Measurements from ENCODE around the gene CD72. TPM values are rescaled to one million over a fixed set of nuclear protein-coding genes. Genes with fewer than 3 reads are reported as not detected.
A peak's percentile ranks its signal among the peaks of the same experiment; 100 is the strongest.

The CD72 gene
- total RNA-seq, 2 experiments from 2014 or later = 13.1 to 15.5 TPM

GRCh38 chr9:35618854-35619799 lies 914 bp upstream of the CD72 start:
- Mint-ChIP-seq H3K36me3 (ENCODE audit: low read depth) (no peaks in the 10 kb centered on the region), H3K4me3 (peak overlapping the region; percentile 86), H3K9me3 (no peaks in the 10 kb centered on the region), H3K27me3 (no peaks in the 10 kb centered on the region), H3K4me1 (ENCODE audit: low read depth) (peaks cover 53% of the 10 kb centered on the region), H3K27ac (peak overlapping the region; percentile 96)
- TF ChIP-seq, protein P1, sequence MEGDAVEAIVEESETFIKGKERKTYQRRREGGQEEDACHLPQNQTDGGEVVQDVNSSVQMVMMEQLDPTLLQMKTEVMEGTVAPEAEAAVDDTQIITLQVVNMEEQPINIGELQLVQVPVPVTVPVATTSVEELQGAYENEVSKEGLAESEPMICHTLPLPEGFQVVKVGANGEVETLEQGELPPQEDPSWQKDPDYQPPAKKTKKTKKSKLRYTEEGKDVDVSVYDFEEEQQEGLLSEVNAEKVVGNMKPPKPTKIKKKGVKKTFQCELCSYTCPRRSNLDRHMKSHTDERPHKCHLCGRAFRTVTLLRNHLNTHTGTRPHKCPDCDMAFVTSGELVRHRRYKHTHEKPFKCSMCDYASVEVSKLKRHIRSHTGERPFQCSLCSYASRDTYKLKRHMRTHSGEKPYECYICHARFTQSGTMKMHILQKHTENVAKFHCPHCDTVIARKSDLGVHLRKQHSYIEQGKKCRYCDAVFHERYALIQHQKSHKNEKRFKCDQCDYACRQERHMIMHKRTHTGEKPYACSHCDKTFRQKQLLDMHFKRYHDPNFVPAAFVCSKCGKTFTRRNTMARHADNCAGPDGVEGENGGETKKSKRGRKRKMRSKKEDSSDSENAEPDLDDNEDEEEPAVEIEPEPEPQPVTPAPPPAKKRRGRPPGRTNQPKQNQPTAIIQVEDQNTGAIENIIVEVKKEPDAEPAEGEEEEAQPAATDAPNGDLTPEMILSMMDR (IDR thresholded peaks at IDR 0.05) = no peak
- intact Hi-C loops (cut with micrococcal nuclease) = loop anchor here (2.0 kb wide), 1 partner anchor 30 kb away; no protein-coding TSS in a partner anchor
- CTCF ChIA-PET = interaction anchor here (0.7 to 2.8 kb wide), 14 partner anchors 8 to 719 kb away, joined by 3 to 39 read pairs (median 8); partner anchors contain the start of genes ARHGEF39, CCDC107, RMRP and SIT1
- DNase-seq (peak; percentile 89), ATAC-seq (peak; percentile 74)
- POLR2A ChIA-PET = interaction anchor here (0.6 to 2.8 kb wide), 15 partner anchors 8 to 113 kb away, joined by 3 to 13 read pairs (median 7); partner anchors contain the start of genes ARHGEF39, CREB3, TESK1 and TLN1

- CTCF ChIA-PET = interaction anchor here (0.6 to 6.8 kb wide), 19 partner anchors 8 to 112 kb away, joined by 3 to 95 read pairs (median 7); partner anchors contain the start of genes ARHGEF39, CCDC107, CREB3 and RMRP
These were observed 665 bp downstream of the CD72 start for GRCh38 chr9:35617548-35617947.

DNA sequence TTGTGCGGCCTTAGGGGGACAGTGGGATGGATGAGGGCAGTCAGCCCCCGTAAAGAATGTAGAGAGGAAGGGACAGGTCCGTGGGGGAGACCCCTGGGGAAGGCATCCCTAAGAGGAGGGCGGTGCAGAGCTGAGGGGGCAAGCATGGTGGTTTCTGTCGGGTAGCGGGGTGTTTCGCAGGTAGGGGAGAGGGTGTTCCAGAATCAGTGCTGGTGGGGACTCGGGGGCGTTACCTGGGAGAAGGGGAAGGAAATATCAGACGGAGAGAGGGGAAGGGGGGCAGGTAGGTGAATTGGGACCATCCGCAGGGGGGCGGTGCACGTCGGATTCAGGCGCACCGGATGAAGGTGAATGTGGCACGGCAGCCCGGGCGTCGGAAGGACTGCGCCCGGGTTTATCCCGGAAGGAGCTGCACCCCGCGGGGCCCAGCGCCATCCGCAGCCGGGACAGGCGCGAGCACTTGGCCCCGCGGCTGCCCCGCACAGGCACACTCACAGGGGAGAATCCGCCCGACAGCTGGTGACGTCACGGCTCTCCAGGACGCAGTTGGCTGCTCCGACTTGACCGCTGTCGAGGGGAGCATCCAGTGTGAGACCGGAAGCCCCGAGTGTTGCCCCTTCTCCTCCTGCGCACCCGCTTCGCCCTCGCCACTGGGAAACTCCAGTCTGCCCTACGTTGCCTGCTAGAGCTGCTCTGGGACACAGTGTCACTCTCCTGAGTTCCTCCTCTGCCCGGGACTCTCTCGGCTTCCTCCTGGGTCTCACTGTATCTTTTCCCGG lies 1.3 kb downstream of the CD72 start:
- Mint-ChIP-seq H3K9me3 (no peaks in the 10 kb centered on the region), H3K27ac (peak overlapping the region; percentile 96), H3K4me3 (peak overlapping the region; percentile 86), H3K36me3 (ENCODE audit: low read depth) (no peaks in the 10 kb centered on the region), H3K27me3 (no peaks in the 10 kb centered on the region), H3K4me1 (ENCODE audit: low read depth) (peaks cover 49% of the 10 kb centered on the region)
- ChIA-PET CTCF (interaction anchor here (0.6 to 6.8 kb wide), 22 partner anchors 9 to 118 kb away, joined by 3 to 95 read pairs (median 6); partner anchors contain the start of genes ARHGEF39, CCDC107, CREB3 and RMRP), POLR2A (interaction anchor here (0.7 to 3.6 kb wide), 9 partner anchors 9 to 75 kb away, joined by 3 to 18 read pairs (median 3); partner anchors contain the start of genes CCDC107 and RMRP)
- intact Hi-C loops (cut with micrococcal nuclease) = no loop called here
- TF ChIP-seq, protein P1 (IDR thresholded peaks at IDR 0.05) = peak; percentile 39
- peak; percentile 88 for DNase-seq
- peak; percentile 45 for ATAC-seq

More at GRCh38 chr9:35617548-35617947, 665 bp downstream of the CD72 start:
- POLR2A ChIA-PET = interaction anchor here (0.5 to 3.6 kb wide), 6 partner anchors 12 to 74 kb away, joined by 3 to 18 read pairs (median 4); no protein-coding TSS in a partner anchor
- Mint-ChIP-seq H3K27ac (peak overlapping the region; percentile 96), H3K36me3 (ENCODE audit: low read depth) (no peaks in the 10 kb centered on the region), H3K4me1 (ENCODE audit: low read depth) (peaks cover 53% of the 10 kb centered on the region), H3K27me3 (no peaks in the 10 kb centered on the region), H3K4me3 (peak overlapping the region; percentile 86), H3K9me3 (no peaks in the 10 kb centered on the region)
- TF ChIP-seq, protein P1 (IDR thresholded peaks at IDR 0.05) = no peak
- DNase-seq (no peak), ATAC-seq (no peak)
- intact Hi-C loops (cut with micrococcal nuclease) = no loop called here

DNA sequence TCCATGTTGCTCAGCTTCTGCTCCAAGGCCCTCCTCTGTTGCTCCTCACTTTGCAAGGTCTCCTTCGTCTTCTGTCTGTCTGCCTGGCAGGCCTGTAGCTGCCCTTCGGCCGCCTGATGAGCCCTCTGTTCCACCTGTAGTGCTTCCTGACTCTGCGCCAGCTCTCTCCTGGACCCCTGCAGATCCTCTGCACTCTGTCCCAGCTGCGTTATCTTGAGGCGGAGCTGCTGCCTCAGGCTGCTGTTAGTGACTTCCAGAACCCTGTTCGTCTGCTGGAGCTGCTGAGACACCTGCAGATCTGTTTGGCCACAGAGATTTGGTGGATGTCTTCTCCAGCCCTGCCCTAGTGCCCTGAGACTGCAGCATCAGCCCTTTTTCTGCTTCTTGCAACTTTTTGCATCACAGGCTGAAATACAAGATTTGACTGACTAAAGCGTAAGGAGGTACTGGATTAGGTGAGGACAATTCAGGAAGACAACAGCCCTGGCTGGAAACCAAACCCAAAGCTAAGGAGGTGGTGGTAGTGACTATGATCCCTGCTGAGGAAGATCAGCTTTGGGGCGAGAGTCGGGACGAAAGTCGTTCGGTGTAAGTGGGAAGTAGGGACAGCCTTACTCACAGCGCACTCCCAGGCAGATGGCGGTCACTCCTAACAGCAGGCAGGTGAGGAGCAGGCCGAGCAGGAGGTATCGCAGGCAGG lies 2.1 kb downstream of the CD72 start:
- CTCF ChIA-PET = interaction anchor here (0.8 to 6.8 kb wide), 15 partner anchors 8 to 119 kb away, joined by 3 to 95 read pairs (median 9); partner anchors contain the start of genes ARHGEF39, CCDC107, CREB3 and RMRP
- no peaks in the 10 kb centered on the region for H3K9me3 Mint-ChIP-seq
- peaks cover 49% of the 10 kb centered on the region for H3K4me1 Mint-ChIP-seq (ENCODE audit: low read depth)
- DNase-seq (no peak), ATAC-seq (no peak)
- TF ChIP-seq, protein P1 (IDR thresholded peaks at IDR 0.05) = no peak
- peak overlapping the region; percentile 86 for H3K4me3 Mint-ChIP-seq
- H3K27ac Mint-ChIP-seq = peak overlapping the region; percentile 71
- POLR2A ChIA-PET = interaction anchor here (0.7 to 3.6 kb wide), 6 partner anchors 8 to 114 kb away, joined by 3 to 18 read pairs (median 3); no protein-coding TSS in a partner anchor
- intact Hi-C loops (cut with micrococcal nuclease) = no loop called here
- no peaks in the 10 kb centered on the region for H3K36me3 Mint-ChIP-seq (ENCODE audit: low read depth)
- H3K27me3 Mint-ChIP-seq = no peaks in the 10 kb centered on the region

Measured in activated CD8-positive, alpha-beta T cell treated with anti-CD3 and anti-CD28 coated beads for 36 hours (primary cell).